NCI-H128 (cell line): ENCODE measurements around the gene JAM2.
"Not testable (repeated sequence)": the region's sequence is repeated elsewhere in the genome, so short reads cannot be mapped to it uniquely, and the experiment has no call there.

Experiments used
- DNase-seq: peaks from one replicate; lab custom pipeline; 2025; ENCODE audit not compliant: unreplicated experiment; lab: John Stamatoyannopoulos, UW

Gene JAM2

DNA sequence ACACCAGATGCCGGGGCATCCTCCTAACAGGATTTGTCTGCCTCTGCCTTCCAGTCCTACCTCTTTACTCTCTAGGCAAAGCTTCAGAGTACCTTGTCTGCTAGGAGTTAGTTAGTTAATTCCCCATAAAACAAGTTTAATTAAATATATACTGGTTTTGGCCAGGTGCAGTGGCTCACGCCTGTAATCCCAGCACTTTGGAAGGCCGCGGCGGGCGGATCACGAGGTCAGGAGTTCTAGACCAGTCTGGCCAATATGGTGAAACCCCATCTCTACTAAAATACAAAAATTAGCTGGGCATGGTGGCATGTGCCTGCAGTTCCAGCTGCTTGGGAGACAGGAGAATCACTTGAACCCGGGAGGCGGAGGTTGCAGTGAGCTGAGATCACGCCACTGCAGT is 75.0 kb downstream of the JAM2 start:
- not testable (repeated sequence) for DNase-seq

- no peak for DNase-seq
Measured at GRCh38 chr21:25717491-25718147, 78.6 kb downstream of the JAM2 start.

DNA sequence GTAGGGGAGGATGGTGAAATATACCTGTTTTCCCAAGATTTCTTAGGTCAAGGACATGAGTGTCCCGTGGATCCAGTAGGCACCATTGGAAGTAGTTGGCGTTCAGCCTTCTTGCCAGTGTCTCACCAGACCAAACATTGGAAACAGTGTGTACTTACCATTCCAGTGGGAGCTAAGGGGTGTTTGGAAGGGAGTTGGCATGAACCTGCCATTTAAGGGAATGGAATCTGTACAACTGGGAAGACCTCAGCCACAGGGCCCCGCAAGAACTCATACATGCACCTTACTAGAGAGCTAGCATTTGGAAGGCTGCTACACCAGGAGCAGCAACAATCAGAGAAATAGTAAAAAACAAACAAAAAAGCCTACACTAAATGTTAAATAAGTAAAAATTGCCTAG is 82.9 kb downstream of the JAM2 start:
- no peak for DNase-seq

GRCh38 chr21:25722631-25723030 is 83.6 kb downstream of the JAM2 start:
- DNase-seq: no peak

DNA sequence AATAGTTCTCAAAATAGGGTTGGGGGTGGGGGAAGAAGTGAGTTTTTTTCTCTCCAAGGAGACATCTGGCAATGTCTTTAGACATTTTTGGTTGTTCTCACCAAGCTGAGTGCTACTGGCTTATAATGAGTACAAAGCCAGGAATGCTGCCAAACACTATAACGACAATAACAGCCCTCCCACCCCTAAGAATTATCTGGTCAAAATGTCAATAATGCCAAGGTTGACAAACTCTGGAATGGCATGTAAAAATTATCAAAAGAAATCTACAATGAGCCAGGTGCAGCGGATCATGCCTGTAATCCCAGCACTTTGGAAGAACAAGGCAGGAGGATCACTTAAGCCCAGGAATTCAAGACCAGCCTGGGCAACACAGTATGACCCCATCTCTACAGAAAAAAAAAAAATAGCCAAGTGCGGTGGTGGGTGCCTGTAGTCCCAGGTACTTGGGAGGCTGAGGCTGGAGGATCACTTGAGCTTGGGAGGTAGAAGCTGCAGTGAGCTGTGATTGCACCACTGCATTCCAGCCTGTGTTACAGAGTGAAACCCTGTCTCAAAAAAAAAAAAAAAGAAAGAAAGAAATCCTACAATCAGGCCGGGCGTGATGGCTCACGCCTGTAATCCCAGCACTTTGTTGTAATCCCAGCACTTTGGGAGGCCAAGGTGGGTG is 93.2 kb downstream of the JAM2 start:
- no peak for DNase-seq

- no peak for DNase-seq
Measured at GRCh38 chr21:25733859-25734653, 95.0 kb downstream of the JAM2 start.

DNA sequence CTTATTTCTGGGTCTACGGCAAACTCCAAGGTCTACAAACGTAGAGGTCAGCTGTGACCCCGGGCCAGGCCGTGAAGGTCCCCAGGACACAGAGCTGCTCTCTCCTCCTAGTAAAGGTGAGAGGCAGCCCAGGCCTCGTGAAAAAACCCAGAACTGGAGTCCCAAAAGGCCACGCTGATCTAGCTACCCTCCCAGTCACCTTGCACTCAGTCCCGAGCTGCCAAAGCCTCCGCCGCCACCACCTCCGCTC is 95.5 kb downstream of the JAM2 start:
- DNase-seq: no peak

- peak; percentile 95 for DNase-seq
Measured at GRCh38 chr21:25734904-25735645, 96.0 kb downstream of the JAM2 start, which contains the start of the genes ATP5PF and GABPA. Gene ATP5PF (minus strand): TSS chr21:25734904. CDS start chr21:25729794, 5,110 bp downstream. Gene GABPA (plus strand): TSS chr21:25734972. CDS start chr21:25741599, 6,627 bp downstream.

DNA sequence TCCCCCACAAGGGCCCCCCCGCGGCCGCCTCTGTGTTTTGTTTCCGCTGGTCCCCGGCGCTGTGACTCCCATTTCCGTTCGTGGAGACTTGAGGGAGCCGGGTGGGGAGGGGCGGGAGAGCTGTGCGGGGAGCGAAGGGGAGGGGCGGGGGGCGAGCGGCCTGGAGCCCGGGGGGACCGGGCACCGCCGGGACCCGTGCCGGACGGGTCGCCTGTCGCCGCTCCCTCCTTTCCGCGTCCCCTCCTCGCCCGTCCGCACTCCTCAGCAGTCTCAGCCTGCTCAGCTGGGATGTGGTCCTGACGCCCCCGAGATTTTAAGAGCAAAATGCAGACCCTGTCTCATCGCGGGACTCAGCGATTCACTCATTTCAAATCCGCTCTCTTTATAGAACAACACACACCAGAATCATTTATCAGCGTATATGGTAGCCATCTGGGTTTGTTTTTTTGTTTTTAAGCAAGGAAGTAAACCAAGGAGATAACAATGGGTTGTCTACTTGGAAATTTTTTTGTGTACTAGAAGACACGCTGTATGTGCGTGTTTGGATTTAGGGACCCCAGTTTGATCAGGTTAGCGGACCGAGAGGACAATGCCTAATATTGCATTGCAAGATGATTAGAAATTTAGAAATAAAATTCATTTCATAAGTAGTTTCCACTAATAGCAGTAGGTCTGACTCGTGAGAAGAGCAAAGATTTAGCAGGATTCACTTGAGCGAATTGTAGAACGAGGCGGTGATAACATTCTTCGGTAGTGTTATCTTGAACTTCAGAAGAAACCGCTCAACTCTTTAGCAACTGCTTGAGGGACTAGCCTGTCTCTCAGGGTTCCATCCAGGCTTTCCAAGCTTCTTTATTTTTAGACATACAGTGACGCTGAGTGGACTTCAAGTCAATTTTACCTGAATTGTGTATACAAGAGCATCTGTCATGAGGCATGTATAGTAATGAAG is 96.9 kb downstream of the JAM2 start:
- DNase-seq: peak; percentile 65

GRCh38 chr21:25737421-25737820 is 98.4 kb downstream of the JAM2 start:
- DNase-seq: no peak

- DNase-seq: no peak
Measured at GRCh38 chr21:25742900-25743299, 103.8 kb downstream of the JAM2 start.

DNA sequence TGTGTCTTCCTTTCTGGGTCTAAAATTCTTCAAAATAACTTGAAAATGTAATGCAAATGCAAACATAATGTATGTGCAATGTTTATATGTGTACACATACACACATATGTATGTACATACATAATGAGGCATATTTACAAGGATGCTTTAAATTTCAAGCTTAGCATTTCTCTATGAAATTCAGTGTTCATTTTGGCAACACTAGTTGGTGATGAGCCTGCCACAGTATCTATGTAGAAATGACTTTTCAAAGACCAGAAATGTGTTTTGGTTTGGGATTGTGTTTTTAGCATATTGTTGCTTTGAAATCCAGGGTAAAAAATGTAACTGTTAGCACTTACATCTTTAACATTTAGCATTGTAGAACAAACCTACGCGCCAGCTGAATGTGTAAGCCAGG is 105.8 kb downstream of the JAM2 start:
- DNase-seq: no peak

GRCh38 chr21:25750085-25750484 is 111.0 kb downstream of the JAM2 start:
- no peak for DNase-seq

DNA sequence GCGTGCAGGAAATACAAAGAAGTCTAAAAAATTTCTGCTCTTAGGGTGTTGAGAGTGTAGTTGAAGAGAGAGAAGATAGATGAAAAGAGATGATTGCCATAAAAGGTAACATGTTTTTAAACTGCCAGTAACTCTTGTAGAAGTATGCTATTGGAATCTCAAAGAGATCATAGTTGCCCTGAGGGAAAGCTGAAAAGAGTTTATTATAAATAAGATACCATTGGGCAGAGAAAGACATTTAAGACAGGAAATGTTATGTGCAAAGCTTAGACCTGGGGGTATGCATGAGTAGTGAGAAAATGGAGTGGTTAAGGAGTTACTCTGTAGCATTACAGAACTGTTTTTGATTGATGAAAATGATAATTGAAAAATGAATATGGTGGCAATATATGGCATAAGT is 113.4 kb downstream of the JAM2 start:
- no peak for DNase-seq

DNA sequence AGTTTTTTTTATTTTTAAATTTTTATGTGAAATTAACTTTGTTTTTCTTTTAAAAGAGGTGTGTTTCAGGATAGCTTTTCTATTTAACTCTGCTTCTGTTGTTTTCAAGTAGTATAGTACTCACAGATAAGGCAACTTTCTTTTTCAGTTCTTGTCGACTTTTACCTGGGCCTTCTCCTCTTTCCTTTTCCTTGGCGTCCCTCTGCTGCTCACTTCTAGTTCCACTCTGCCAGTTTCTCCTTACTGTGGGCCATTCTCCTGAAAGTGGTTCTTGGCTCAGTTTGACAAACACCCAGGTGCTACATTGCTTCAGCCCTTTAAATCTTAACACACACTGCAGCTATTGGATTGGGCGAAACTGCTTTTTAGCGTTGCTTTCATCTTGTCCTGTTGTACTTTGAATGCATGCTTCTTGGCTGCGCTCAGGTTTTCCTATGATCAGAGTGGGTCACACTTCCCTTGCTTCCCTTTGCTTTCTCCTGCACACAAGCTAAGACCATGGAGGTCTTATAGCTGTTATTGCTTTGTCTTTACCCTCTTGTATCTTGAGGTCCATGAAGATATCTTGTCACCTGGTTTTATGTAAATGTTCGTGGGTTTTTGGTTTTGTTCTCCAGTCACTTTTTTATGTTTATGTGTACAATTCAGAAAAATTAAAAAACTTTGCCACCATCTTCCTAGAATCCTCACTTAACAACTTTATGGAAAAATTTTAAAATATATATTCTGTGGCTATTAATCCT is 117.3 kb downstream of the JAM2 start:
- DNase-seq: no peak

DNA sequence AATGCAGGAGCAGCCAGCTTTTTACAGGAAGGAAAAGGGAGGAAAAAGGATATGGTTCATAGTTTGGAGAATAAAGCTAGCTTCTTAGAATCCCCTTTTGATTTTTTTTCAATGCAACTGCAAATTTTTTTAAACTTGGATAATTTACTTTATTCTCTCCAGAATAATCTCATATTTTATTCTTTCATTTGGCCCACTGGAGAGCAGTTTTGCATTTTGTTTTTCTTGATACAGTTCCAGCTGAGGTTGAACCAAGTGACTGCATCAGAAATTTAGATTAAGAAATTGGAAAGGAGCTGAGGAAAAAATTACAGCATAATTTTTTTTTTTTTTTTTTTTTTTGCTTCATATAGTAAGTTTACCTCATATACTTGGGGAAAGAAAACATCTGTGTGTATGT is 118.5 kb downstream of the JAM2 start:
- no peak for DNase-seq

DNA sequence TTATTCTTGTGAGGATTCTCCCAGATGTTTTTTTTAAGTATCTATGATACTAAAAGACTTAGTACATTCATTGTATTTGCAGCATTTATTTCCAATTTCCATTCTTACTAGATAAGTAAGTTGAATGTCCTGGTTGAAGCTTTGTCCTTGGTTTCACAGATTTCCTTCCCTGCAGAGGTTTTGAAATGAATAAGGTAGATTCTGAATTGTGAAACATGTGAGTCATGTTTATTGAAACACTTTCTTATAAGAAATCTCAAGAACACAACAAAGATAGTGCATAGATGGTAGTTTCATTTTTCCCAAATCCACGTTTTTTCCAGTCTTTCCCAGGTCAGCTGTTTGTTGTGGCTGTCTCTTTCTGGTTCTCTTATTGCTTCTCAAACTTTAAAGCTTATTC is 120.5 kb downstream of the JAM2 start:
- no peak for DNase-seq

GRCh38 chr21:25760061-25760460 is 121.0 kb downstream of the JAM2 start:
- no peak for DNase-seq

- no peak for DNase-seq
Measured at GRCh38 chr21:25760677-25761076, 121.6 kb downstream of the JAM2 start.

GRCh38 chr21:25764065-25764464 is 125.0 kb downstream of the JAM2 start:
- no peak for DNase-seq
